Activated T-cell treated with anti-CD3 and anti-CD28 coated beads, Interleukin-2, amount 50 U/mL, for 72 hours (primary cell): ENCODE measurements around the gene CEND1. TPM values are rescaled to one million over a fixed set of nuclear protein-coding genes. Genes with fewer than 3 reads are reported as not detected.

ENCODE experiments used
- total RNA-seq, 2 donors: library from RNA; stranded (reverse); gene quantifications; one replicate each; pipeline ENCODE4 v1.2.3, GENCODE V29; 2022

The CEND1 gene
- total RNA-seq, 2 donors from 2014 or later: 1.4 to 1.6 TPM

Other genes starting within 250 kb of the CEND1 start
- gene LMNTD2, start 229.4 kb downstream of the CEND1 start, total RNA-seq: 1 to 10 TPM; 3.1 to 5.5 TPM
- 10 to 100 TPM; 13.5 to 14.2 TPM for gene RASSF7, start 229.1 kb downstream of the CEND1 start, total RNA-seq
- gene PHRF1, start 213.6 kb downstream of the CEND1 start, total RNA-seq: 10 to 100 TPM; 29.7 to 31.0 TPM
- 10 to 100 TPM; 46.7 to 95.8 TPM for gene IRF7, start 174.1 kb downstream of the CEND1 start, total RNA-seq
- gene CDHR5, start 165.1 kb downstream of the CEND1 start, total RNA-seq: under 1 TPM in 1 of 2 donors, not detected in 1; 0.09 TPM
- gene SCT, start 162.9 kb downstream of the CEND1 start, total RNA-seq: not detected
- 1 to 10 TPM; 1.7 to 2.0 TPM for gene DRD4, start 152.8 kb downstream of the CEND1 start, total RNA-seq
- 10 to 100 TPM; 40.5 to 66.1 TPM for gene DEAF1, start 94.9 kb downstream of the CEND1 start, total RNA-seq
- 10 to 100 TPM; 17.0 to 17.8 TPM for gene TMEM80, start 94.3 kb downstream of the CEND1 start, total RNA-seq
- gene EPS8L2, start 83.9 kb downstream of the CEND1 start, total RNA-seq: 10 to 100 TPM; 11.4 to 15.7 TPM
- gene TALDO1, start 42.6 kb downstream of the CEND1 start, total RNA-seq: 100 to 1,000 TPM; 152 to 155 TPM
- 10 to 100 TPM; 31.9 to 34.4 TPM for gene GATD1, start 12.6 kb downstream of the CEND1 start, total RNA-seq
- 10 to 100 TPM; 30.8 to 40.2 TPM for gene SLC25A22, start 8.2 kb upstream of the CEND1 start, total RNA-seq
- gene PIDD1, start 15.1 kb upstream of the CEND1 start, total RNA-seq: 10 to 100 TPM; 25.2 to 34.2 TPM
- gene RPLP2, start 19.9 kb upstream of the CEND1 start, total RNA-seq: 1,000 to 10,000 TPM; 3,054 to 3,114 TPM
- 10 to 100 TPM; 64.5 to 77.1 TPM for gene PNPLA2, start 28.8 kb upstream of the CEND1 start, total RNA-seq
- 10 to 100 TPM in 1 of 2 donors, 1 to 10 TPM in 1; 5.5 to 13.3 TPM for gene CRACR2B, start 37.8 kb upstream of the CEND1 start, total RNA-seq
- gene CD151, start 42.9 kb upstream of the CEND1 start, total RNA-seq: 10 to 100 TPM; 35.4 to 42.2 TPM
- 10 to 100 TPM; 28.2 to 30.9 TPM for gene POLR2L, start 52.4 kb upstream of the CEND1 start, total RNA-seq
- 10 to 100 TPM; 12.2 to 14.9 TPM for gene TSPAN4, start 52.8 kb upstream of the CEND1 start, total RNA-seq
- 10 to 100 TPM; 33.9 to 44.2 TPM for gene CHID1, start 120.7 kb upstream of the CEND1 start, total RNA-seq
- 10 to 100 TPM; 49.5 to 57.0 TPM for gene AP2A2, start 135.8 kb upstream of the CEND1 start, total RNA-seq
- gene MUC6, start 246.6 kb upstream of the CEND1 start, total RNA-seq: not detected